MCF 10A (cell line): ENCODE results near the gene SPATA13. TPM values are rescaled to one million over a fixed set of nuclear protein-coding genes. Genes with fewer than 3 reads are reported as not detected.

Experiments
- BruUV-seq: library from RNA; stranded (reverse); fragments of 400-500 nt; replicated peaks from 2 replicates; lab custom pipeline; 2021; lab: Mats Ljungman, UMichigan
- CTCF ChIA-PET: fragments of 300-600 bp; sonication (Branson Sonifier 250); formaldehyde crosslinking; extraction: SDS; loops from one replicate; lab custom pipeline; 2021; ENCODE audit warnings: antibody characterized with exemption, inconsistent platforms; lab: Yijun Ruan, JAX
- POLR2A ChIA-PET: fragments of 300-600, 350-650 bp; sonication (Branson Sonifier 250); formaldehyde crosslinking; extraction: SDS; loops from one replicate; lab custom pipeline; 2020; ENCODE audit warnings: antibody characterized with exemption, inconsistent platforms; lab: Yijun Ruan, JAX
- DNase-seq: peaks from one replicate; pipeline ENCODE4 v3.0.0-alpha.2; 2018; ENCODE audit not compliant: unreplicated experiment
- H3K27ac Mint-ChIP-seq: one replicate; pipeline ENCODE4 v1.8.0; 2022; ENCODE audit warnings: mild to moderate bottlenecking, low read depth, mixed read lengths; ENCODE audit not compliant: unreplicated experiment
- H3K27me3 Mint-ChIP-seq: one replicate; pipeline ENCODE4 v1.8.0; 2022; ENCODE audit warnings: mixed read lengths; ENCODE audit not compliant: insufficient read depth, unreplicated experiment
- H3K36me3 Mint-ChIP-seq: one replicate; pipeline ENCODE4 v1.8.0; 2022; ENCODE audit warnings: mild to moderate bottlenecking, moderate library complexity, mixed read lengths; ENCODE audit not compliant: insufficient read depth, unreplicated experiment
- H3K4me1 Mint-ChIP-seq: one replicate; pipeline ENCODE4 v1.8.0; 2022; ENCODE audit warnings: mixed read lengths; ENCODE audit not compliant: insufficient read depth, unreplicated experiment
- H3K4me3 Mint-ChIP-seq: one replicate; pipeline ENCODE4 v1.8.0; 2022; ENCODE audit warnings: mild to moderate bottlenecking, moderate library complexity, mixed read lengths; ENCODE audit not compliant: unreplicated experiment
- H3K9me3 Mint-ChIP-seq: one replicate; pipeline ENCODE4 v1.8.0; 2022; ENCODE audit warnings: mixed read lengths; ENCODE audit not compliant: unreplicated experiment
- intact Hi-C: fragments of 100-400 bp; cut with micrococcal nuclease; formaldehyde crosslinking; loops from 2 replicates; pipeline ENCODE4 v1.14.1; 2022
- total RNA-seq: library from RNA; stranded (reverse); gene quantifications from 2 replicates; pipeline ENCODE4 v1.2.3, GENCODE V29; 2022
- TF ChIP-seq, protein P1 (sequence below): fragments of 200-600 bp; IDR thresholded peaks from one replicate; pipeline ENCODE4 v1.8.0; 2022; ENCODE audit warnings: antibody characterized with exemption, mild to moderate bottlenecking; ENCODE audit not compliant: unreplicated experiment

SPATA13 gene
- total RNA-seq, 1 experiment from 2014 or later: 2.2 TPM

DNA sequence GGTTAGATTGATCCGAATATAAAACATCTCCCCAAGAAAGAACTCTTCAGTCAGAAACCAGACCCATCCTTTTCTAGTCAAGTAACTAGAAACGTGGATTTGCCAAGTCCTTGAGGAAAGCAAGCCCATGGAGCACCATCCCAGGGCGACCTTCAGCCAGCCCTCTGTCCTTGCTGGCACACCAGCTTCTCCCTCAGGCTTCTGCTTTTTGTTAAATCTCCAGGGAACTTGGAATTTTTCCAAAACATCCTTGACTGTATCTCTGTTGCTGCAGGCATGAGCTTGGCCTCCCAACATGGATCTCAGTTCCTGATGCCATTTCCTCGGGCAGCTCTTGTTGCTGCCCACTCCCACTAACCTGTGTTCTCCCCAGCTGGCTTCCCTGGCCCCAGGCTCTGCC lies 121.7 kb downstream of the SPATA13 start:
- intact Hi-C loops: no loop called here
- Mint-ChIP-seq H3K27ac (no peak overlapping the region), H3K9me3 (no peaks in the 10 kb centered on the region), H3K4me1 (no peaks in the 10 kb centered on the region), H3K27me3 (no peaks in the 10 kb centered on the region), H3K36me3 (peaks cover 5% of the 10 kb centered on the region), H3K4me3 (no peak overlapping the region)
- ChIA-PET CTCF (no interaction called here), POLR2A (no interaction called here)
- no TSS peak for BruUV-seq
- no peak for DNase-seq
- TF ChIP-seq, protein P1, sequence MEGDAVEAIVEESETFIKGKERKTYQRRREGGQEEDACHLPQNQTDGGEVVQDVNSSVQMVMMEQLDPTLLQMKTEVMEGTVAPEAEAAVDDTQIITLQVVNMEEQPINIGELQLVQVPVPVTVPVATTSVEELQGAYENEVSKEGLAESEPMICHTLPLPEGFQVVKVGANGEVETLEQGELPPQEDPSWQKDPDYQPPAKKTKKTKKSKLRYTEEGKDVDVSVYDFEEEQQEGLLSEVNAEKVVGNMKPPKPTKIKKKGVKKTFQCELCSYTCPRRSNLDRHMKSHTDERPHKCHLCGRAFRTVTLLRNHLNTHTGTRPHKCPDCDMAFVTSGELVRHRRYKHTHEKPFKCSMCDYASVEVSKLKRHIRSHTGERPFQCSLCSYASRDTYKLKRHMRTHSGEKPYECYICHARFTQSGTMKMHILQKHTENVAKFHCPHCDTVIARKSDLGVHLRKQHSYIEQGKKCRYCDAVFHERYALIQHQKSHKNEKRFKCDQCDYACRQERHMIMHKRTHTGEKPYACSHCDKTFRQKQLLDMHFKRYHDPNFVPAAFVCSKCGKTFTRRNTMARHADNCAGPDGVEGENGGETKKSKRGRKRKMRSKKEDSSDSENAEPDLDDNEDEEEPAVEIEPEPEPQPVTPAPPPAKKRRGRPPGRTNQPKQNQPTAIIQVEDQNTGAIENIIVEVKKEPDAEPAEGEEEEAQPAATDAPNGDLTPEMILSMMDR: no peak

GRCh38 chr13:24284889-24285565 lies 124.5 kb downstream of the SPATA13 start:
- no peaks in the 10 kb centered on the region for H3K27me3 Mint-ChIP-seq
- TF ChIP-seq, protein P1: no peak
- no TSS peak for BruUV-seq
- intact Hi-C loops: no loop called here
- H3K4me3 Mint-ChIP-seq: no peak overlapping the region
- H3K4me1 Mint-ChIP-seq: no peaks in the 10 kb centered on the region
- H3K9me3 Mint-ChIP-seq: no peaks in the 10 kb centered on the region
- CTCF ChIA-PET: interaction anchor here (0.5 kb wide), 1 partner anchor 63 kb away, joined by 3 read pairs; no protein-coding TSS in a partner anchor
- POLR2A ChIA-PET: interaction anchor here (0.6 kb wide), 1 partner anchor 10 kb away, joined by 3 read pairs; no protein-coding TSS in a partner anchor
- H3K27ac Mint-ChIP-seq: no peak overlapping the region
- peaks cover 5% of the 10 kb centered on the region for H3K36me3 Mint-ChIP-seq
- DNase-seq: no peak

DNA sequence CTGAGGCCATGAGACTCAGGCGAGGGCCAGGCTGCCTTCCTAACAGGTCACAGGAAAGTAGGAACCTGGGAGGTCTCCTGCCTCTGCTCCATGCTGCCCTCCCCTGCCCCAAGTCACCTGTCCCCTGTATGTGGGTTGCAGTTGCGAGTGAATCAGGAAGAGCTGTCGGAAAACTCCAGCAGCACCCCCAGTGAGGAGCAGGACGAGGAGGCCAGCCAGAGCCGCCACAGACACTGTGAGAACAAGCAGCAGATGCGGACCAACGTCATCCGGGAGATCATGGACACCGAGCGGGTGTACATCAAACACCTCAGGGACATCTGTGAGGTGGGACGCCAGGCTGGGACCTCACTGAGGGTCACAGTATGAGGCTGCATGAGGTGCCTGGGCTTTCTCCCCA lies 126.1 kb downstream of the SPATA13 start:
- ChIA-PET POLR2A (no interaction called here), CTCF (no interaction called here)
- Mint-ChIP-seq H3K27ac (no peak overlapping the region), H3K4me1 (no peaks in the 10 kb centered on the region), H3K9me3 (no peaks in the 10 kb centered on the region), H3K27me3 (no peaks in the 10 kb centered on the region), H3K36me3 (peaks cover 5% of the 10 kb centered on the region), H3K4me3 (no peak overlapping the region)
- BruUV-seq: no TSS peak
- intact Hi-C loops: no loop called here
- TF ChIP-seq, protein P1: no peak
- DNase-seq: no peak

GRCh38 chr13:24287748-24288287 lies 127.3 kb downstream of the SPATA13 start:
- Mint-ChIP-seq H3K4me1 (no peaks in the 10 kb centered on the region), H3K36me3 (peaks cover 5% of the 10 kb centered on the region), H3K27ac (no peak overlapping the region), H3K27me3 (no peaks in the 10 kb centered on the region), H3K9me3 (no peaks in the 10 kb centered on the region), H3K4me3 (no peak overlapping the region)
- no peak for DNase-seq
- TF ChIP-seq, protein P1: no peak
- ChIA-PET CTCF (no interaction called here), POLR2A (no interaction called here)
- BruUV-seq: no TSS peak
- intact Hi-C loops: no loop called here
